HepG2 (cell line): ENCODE measurements around the gene EGR1. TPM values are rescaled to one million over a fixed set of nuclear protein-coding genes. Genes with fewer than 3 reads are reported as not detected.

Experiments used
- AHR ChIP-seq: IDR thresholded peaks from 2 replicates; pipeline ENCODE4 v1.6.1; 2018; ENCODE audit warnings: missing genetic modification reagents, missing compliant biosample characterization
- CENPBD1 ChIP-seq: sonication (generic); formaldehyde crosslinking; IDR thresholded peaks from 2 replicates; pipeline ENCODE4 v1.8.0; 2022; ENCODE audit warnings: missing genetic modification reagents, low read depth, mild to moderate bottlenecking, borderline replicate concordance
- FOSL2 ChIP-seq: sonication (generic); formaldehyde crosslinking; IDR thresholded peaks from 2 replicates; pipeline ENCODE4 v1.4.0; 2020; ENCODE audit warnings: missing genetic modification reagents
- FOXJ3 ChIP-seq: sonication (generic); formaldehyde crosslinking; IDR thresholded peaks from 2 replicates; pipeline ENCODE4 v1.4.0; 2020; ENCODE audit warnings: missing genetic modification reagents, mild to moderate bottlenecking, borderline replicate concordance
- FOXK1 ChIP-seq: sonication (generic); formaldehyde crosslinking; IDR thresholded peaks from 2 replicates; pipeline ENCODE4 v1.4.0; 2020; ENCODE audit warnings: low read depth, missing genetic modification reagents, borderline replicate concordance
- HOXA5 ChIP-seq: sonication (generic); formaldehyde crosslinking; IDR thresholded peaks from 2 replicates; pipeline ENCODE4 v1.4.0; 2020; ENCODE audit warnings: missing genetic modification reagents
- IRX3 ChIP-seq: sonication (generic); formaldehyde crosslinking; IDR thresholded peaks from 2 replicates; pipeline ENCODE4 v1.8.1; 2023; ENCODE audit warnings: mild to moderate bottlenecking, low read depth, missing genetic modification reagents, borderline replicate concordance
- JUN ChIP-seq: sonication (generic); formaldehyde crosslinking; IDR thresholded peaks from 2 replicates; pipeline ENCODE4 v1.4.0; 2020; ENCODE audit warnings: mild to moderate bottlenecking, missing genetic modification reagents
- KAT8 ChIP-seq: IDR thresholded peaks from 2 replicates; pipeline ENCODE4 v1.6.1; 2016; ENCODE audit warnings: missing genetic modification reagents, missing compliant biosample characterization
- MLX ChIP-seq: IDR thresholded peaks from 2 replicates; pipeline ENCODE4 v1.6.1; 2016
- MLXIP ChIP-seq: sonication (generic); formaldehyde crosslinking; IDR thresholded peaks from 2 replicates; pipeline ENCODE4 v1.9.0; 2021; ENCODE audit warnings: missing genetic modification reagents, borderline replicate concordance
- NKX3-1 ChIP-seq: sonication (generic); formaldehyde crosslinking; IDR thresholded peaks from 2 replicates; pipeline ENCODE4 v1.5.0; 2020; ENCODE audit warnings: missing genetic modification reagents
- ZBED4 ChIP-seq: sonication (generic); formaldehyde crosslinking; IDR thresholded peaks from 2 replicates; pipeline ENCODE4 v1.4.0; 2020; ENCODE audit warnings: missing genetic modification reagents, borderline replicate concordance
- ZFP91 ChIP-seq: sonication (generic); formaldehyde crosslinking; IDR thresholded peaks from 2 replicates; pipeline ENCODE4 v1.9.0; 2022; ENCODE audit warnings: missing genetic modification reagents, mild to moderate bottlenecking, borderline replicate concordance
- ZNF18 ChIP-seq: sonication (generic); formaldehyde crosslinking; IDR thresholded peaks from 2 replicates; pipeline ENCODE4 v1.8.0; 2022; ENCODE audit warnings: mild to moderate bottlenecking, missing genetic modification reagents; ENCODE audit not compliant: insufficient replicate concordance
- ZNF501 ChIP-seq: sonication (generic); formaldehyde crosslinking; IDR thresholded peaks from 2 replicates; pipeline ENCODE4 v1.5.1; 2020; ENCODE audit warnings: mild to moderate bottlenecking, moderate library complexity, missing genetic modification reagents
- ZNF607 ChIP-seq: sonication (generic); formaldehyde crosslinking; IDR thresholded peaks from 2 replicates; pipeline ENCODE4 v1.5.1; 2020; ENCODE audit warnings: missing genetic modification reagents, mild to moderate bottlenecking, borderline replicate concordance
- ZNF782 ChIP-seq: sonication (generic); formaldehyde crosslinking; IDR thresholded peaks from 2 replicates; pipeline ENCODE4 v1.4.0; 2020; ENCODE audit warnings: missing genetic modification reagents, mild to moderate bottlenecking, borderline replicate concordance
- ZSCAN25 ChIP-seq: sonication (generic); formaldehyde crosslinking; IDR thresholded peaks from 2 replicates; pipeline ENCODE4 v1.8.0; 2022; ENCODE audit warnings: mild to moderate bottlenecking, missing genetic modification reagents
- polyA plus RNA-seq, 8 experiments: library from polyadenylated mRNA; depleted of rRNA in 3 of 8; stranded (reverse) in 7 of 8; unstranded in 1 of 8; fragments of >200 nt; fragmentation: Illumina TruSeq in 4 of 8; extraction: Trizol in 4 of 8; gene quantifications; 2 replicates each; pipeline versions ENCODE4 v1.2.1 to v1.2.3, GENCODE V29; 2011 to 2016; ENCODE audit warnings: low read depth in 4 of 8, missing spikeins in 1 of 8, mixed read lengths in 1 of 8; ENCODE audit not compliant: insufficient read depth in 1 of 8
- total RNA-seq, 5 experiments: library from RNA; depleted of rRNA; stranded (reverse); fragments of >200 nt; fragmentation: Illumina TruSeq; extraction: Trizol; gene quantifications; 2 replicates each; pipeline ENCODE4 v1.2.3, GENCODE V29; 2016; ENCODE audit warnings: low read depth in 1 of 5

The EGR1 gene
- total and polyA plus RNA-seq, 2 of the 13 experiments (the other 11 are each of a cell fraction or from before 2014, with no cell fraction given) = 4.1 to 4.5 TPM

- TF ChIP-seq ZNF607 (CRISPR knock-in tag) = no peak
- no peak for TF ChIP-seq NKX3-1
- no peak for TF ChIP-seq ZNF782 (CRISPR knock-in tag)
- TF ChIP-seq ZFP91 (CRISPR knock-in tag) = no peak; the same call in 1 of the 2 replicates
- no peak for TF ChIP-seq FOXK1 (CRISPR knock-in tag)
- TF ChIP-seq ZNF18 (CRISPR knock-in tag) = no peak
- no peak for TF ChIP-seq KAT8 (CRISPR knock-in tag)
- no peak for TF ChIP-seq JUN (CRISPR knock-in tag)
- peak; percentile 53; the same call in 1 of the 2 replicates for TF ChIP-seq ZNF501
- no peak for TF ChIP-seq MLX (CRISPR knock-in tag)
- TF ChIP-seq IRX3 (CRISPR knock-in tag) = 0 out of 2 replicates have a peak, but pooled peaks have one; percentile 34
- no peak for TF ChIP-seq MLXIP (CRISPR knock-in tag)
- no peak for TF ChIP-seq AHR
- TF ChIP-seq HOXA5 = no peak
- no peak for TF ChIP-seq FOXJ3
- no peak for TF ChIP-seq FOSL2
- TF ChIP-seq ZSCAN25 (CRISPR knock-in tag) = peak; percentile 32; the same call in 1 of the 2 replicates
- TF ChIP-seq CENPBD1 (CRISPR knock-in tag) = no peak
- TF ChIP-seq ZBED4 (CRISPR knock-in tag) = no peak
Observed at GRCh38 chr5:138492560-138493045, 27.3 kb downstream of the EGR1 start (continued).
